ENCODE measurements around the gene ARHGDIA.
A peak's percentile ranks its signal among the peaks of the same experiment; 100 is the strongest.

ARHGDIA gene

GRCh38 chr17:81891303-81891552 is 20.1 kb upstream of the ARHGDIA start:
- TF ChIP-seq SIN3A (IDR thresholded peaks at IDR 0.05; ENCODE audit: borderline replicate concordance, insufficient read depth, low read length) = no peak
- no peak for TF ChIP-seq FOXP2 (optimal IDR thresholded peaks at IDR 0.05; ENCODE audit: borderline replicate concordance, extremely low read depth, extremely low read length, insufficient read depth)
- no peak for TF ChIP-seq TAF1 (IDR thresholded peaks at IDR 0.05; ENCODE audit: borderline replicate concordance, insufficient read depth, low read length)

GRCh38 chr17:81890447-81891302 is 19.5 kb upstream of the ARHGDIA start:
- TF ChIP-seq TAF1 (IDR thresholded peaks at IDR 0.05; ENCODE audit: borderline replicate concordance, insufficient read depth, low read length) (no peak), SIN3A (IDR thresholded peaks at IDR 0.05; ENCODE audit: borderline replicate concordance, insufficient read depth, low read length) (no peak), REST (IDR thresholded peaks at IDR 0.05; ENCODE audit: insufficient read depth in 1 of 2, low read depth in 2 of 2, low read length in 2 of 2) (0 out of 4 replicates have a peak, but pooled peaks of 1 of the 2 experiments have one; percentile 39)

- TF ChIP-seq SIN3A (IDR thresholded peaks at IDR 0.05; ENCODE audit: borderline replicate concordance, insufficient read depth, low read length) = no peak
- no peak for TF ChIP-seq FOXP2 (optimal IDR thresholded peaks at IDR 0.05; ENCODE audit: borderline replicate concordance, extremely low read depth, extremely low read length, insufficient read depth)
- TF ChIP-seq POLR2AphosphoS5 (IDR thresholded peaks at IDR 0.05; ENCODE audit: low read depth, low read length) = no peak
- TF ChIP-seq REST (IDR thresholded peaks at IDR 0.05; ENCODE audit: insufficient read depth in 1 of 2, low read depth in 2 of 2, low read length in 2 of 2) = no peak
- TF ChIP-seq TAF1 (IDR thresholded peaks at IDR 0.05; ENCODE audit: borderline replicate concordance, insufficient read depth, low read length) = no peak
These were observed 18.5 kb upstream of the ARHGDIA start for GRCh38 chr17:81889602-81890001.

GRCh38 chr17:81888988-81889595 is 18.0 kb upstream of the ARHGDIA start:
- TF ChIP-seq FOXP2 (optimal IDR thresholded peaks at IDR 0.05; ENCODE audit: borderline replicate concordance, extremely low read depth, extremely low read length, insufficient read depth) (no peak), TAF1 (IDR thresholded peaks at IDR 0.05; ENCODE audit: borderline replicate concordance, insufficient read depth, low read length) (no peak), REST (IDR thresholded peaks at IDR 0.05; ENCODE audit: insufficient read depth in 1 of 2, low read depth in 2 of 2, low read length in 2 of 2) (no peak), SIN3A (IDR thresholded peaks at IDR 0.05; ENCODE audit: borderline replicate concordance, insufficient read depth, low read length) (no peak), POLR2AphosphoS5 (IDR thresholded peaks at IDR 0.05; ENCODE audit: low read depth, low read length) (no peak)

GRCh38 chr17:81888105-81888987 is 17.2 kb upstream of the ARHGDIA start:
- TF ChIP-seq TAF1 (IDR thresholded peaks at IDR 0.05; ENCODE audit: borderline replicate concordance, insufficient read depth, low read length) = no peak

Data from PFSK-1 (cell line).